Loucy (cell line): ENCODE results near the gene SLC25A26.

Source experiments
- CTCF ChIP-seq: fragments of 200-600 bp; sonication (generic); conservative IDR thresholded peaks from 2 replicates; pipeline ENCODE4 v1.5.1; 2014; ENCODE audit warnings: mild to moderate bottlenecking, antibody characterized with exemption, low read length
- EZH2phosphoT487 ChIP-seq: fragments of 200-600 bp; IDR thresholded peaks from 2 replicates; pipeline ENCODE4 v1.6.1; 2018; ENCODE audit warnings: antibody characterized with exemption, mild to moderate bottlenecking, moderate library complexity, borderline replicate concordance

- no peak for TF ChIP-seq CTCF
- no peak for TF ChIP-seq EZH2phosphoT487
Measured at GRCh38 chr3:66266551-66266950, 45.8 kb downstream of the SLC25A26 start.
